Nephron (organoid): ENCODE results near the gene RHBDD2.
A peak's percentile ranks its signal among the peaks of the same experiment; 100 is the strongest.

Experiments
- H3K27ac Mint-ChIP-seq, 3 experiments: 2 replicates each; pipeline ENCODE4 v1.8.0; 2020; ENCODE audit warnings: mixed read lengths in 3 of 3, mild to moderate bottlenecking in 2 of 3, moderate library complexity in 1 of 3
- H3K27me3 Mint-ChIP-seq: 2 replicates; pipeline ENCODE4 v1.8.0; 2021; ENCODE audit warnings: low read depth, mild to moderate bottlenecking, moderate library complexity, mixed read lengths
- H3K36me3 Mint-ChIP-seq: 2 replicates; pipeline ENCODE4 v1.8.0; 2020; ENCODE audit warnings: low read depth, mixed read lengths
- H3K4me1 Mint-ChIP-seq: 2 replicates; pipeline ENCODE4 v1.8.0; 2020; ENCODE audit warnings: mixed read lengths
- H3K4me3 Mint-ChIP-seq, 3 experiments: 2 replicates each; pipeline ENCODE4 v1.8.0; 2020; ENCODE audit warnings: mild to moderate bottlenecking in 3 of 3, mixed read lengths in 3 of 3, moderate library complexity in 2 of 3
- H3K9me3 Mint-ChIP-seq: 2 replicates; pipeline ENCODE4 v1.8.0; 2020; ENCODE audit warnings: mixed read lengths
- TF ChIP-seq, protein P1 (sequence below), 3 experiments: fragments of 200-600 bp; sonication (generic); IDR thresholded peaks; one replicate each; pipeline ENCODE4 v1.5.0; 2021; ENCODE audit warnings: antibody characterized with exemption in 3 of 3; ENCODE audit not compliant: unreplicated experiment in 3 of 3

The RHBDD2 gene

DNA sequence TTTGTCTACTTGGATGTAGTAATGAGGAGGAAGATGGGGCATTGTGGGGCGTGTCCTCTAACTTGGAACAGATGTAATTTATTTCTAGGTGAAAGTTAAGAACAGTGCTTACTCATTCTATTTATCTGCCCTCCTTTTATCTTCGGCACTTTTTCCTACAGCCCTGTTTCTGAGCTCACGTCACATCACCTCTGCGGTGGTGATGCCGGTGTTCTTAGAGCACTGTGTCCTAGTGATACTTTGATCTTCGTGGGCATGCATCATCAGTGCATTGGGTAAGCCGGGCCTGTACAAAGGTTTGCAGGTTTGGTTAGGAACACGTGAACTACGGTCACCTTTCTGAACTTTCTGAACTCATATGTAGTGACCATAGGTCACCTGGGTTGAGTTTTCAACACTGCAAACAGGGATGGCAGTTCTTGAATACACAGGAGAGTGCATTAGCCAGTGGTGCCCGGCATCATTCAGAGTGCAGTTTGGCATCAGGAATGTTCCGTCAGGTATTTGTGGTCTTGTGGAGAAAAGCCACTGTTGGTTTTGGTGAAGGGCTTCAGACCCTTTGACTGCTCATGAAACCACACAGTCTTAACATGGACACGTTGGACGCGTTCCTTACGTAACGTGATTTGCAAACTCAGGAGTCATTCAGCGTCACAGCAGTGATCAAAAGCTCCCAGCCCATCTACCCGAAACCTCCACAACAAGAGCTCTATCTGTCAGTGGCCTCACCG is 41.8 kb downstream of the RHBDD2 start:
- Mint-ChIP-seq H3K27ac (no peak overlapping the region), H3K9me3 (no peaks in the 10 kb centered on the region), H3K27me3 (no peaks in the 10 kb centered on the region), H3K36me3 (peaks cover 2% of the 10 kb centered on the region), H3K4me3 (peak overlapping the region in 1 of 3 experiments; percentile 33), H3K4me1 (peaks cover 38% of the 10 kb centered on the region)
- TF ChIP-seq, protein P1, sequence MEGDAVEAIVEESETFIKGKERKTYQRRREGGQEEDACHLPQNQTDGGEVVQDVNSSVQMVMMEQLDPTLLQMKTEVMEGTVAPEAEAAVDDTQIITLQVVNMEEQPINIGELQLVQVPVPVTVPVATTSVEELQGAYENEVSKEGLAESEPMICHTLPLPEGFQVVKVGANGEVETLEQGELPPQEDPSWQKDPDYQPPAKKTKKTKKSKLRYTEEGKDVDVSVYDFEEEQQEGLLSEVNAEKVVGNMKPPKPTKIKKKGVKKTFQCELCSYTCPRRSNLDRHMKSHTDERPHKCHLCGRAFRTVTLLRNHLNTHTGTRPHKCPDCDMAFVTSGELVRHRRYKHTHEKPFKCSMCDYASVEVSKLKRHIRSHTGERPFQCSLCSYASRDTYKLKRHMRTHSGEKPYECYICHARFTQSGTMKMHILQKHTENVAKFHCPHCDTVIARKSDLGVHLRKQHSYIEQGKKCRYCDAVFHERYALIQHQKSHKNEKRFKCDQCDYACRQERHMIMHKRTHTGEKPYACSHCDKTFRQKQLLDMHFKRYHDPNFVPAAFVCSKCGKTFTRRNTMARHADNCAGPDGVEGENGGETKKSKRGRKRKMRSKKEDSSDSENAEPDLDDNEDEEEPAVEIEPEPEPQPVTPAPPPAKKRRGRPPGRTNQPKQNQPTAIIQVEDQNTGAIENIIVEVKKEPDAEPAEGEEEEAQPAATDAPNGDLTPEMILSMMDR (IDR thresholded peaks at IDR 0.05; ENCODE audit: unreplicated experiment in 3 of 3) = no peak

DNA sequence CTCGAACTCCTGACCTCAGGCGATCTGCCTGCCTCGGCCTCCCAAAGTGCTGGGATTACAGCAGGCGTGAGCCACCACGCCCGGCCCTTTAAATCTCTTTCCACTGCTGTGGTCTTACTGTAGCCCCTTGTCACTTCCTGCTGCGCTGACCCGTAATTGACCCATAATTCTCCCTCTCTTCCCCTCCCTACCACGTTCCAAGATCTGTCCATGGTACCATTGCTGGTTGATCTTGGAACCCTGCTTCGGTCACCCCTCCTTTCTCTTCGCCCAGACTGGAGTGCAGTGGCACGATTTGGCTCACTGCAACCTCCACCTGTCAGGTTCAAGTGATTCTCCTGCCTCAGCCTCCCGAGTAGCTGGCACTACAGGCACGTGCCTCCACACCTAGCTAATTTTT is 42.6 kb downstream of the RHBDD2 start:
- Mint-ChIP-seq H3K36me3 (peaks cover 7% of the 10 kb centered on the region), H3K27ac (no peak overlapping the region), H3K27me3 (no peaks in the 10 kb centered on the region), H3K9me3 (no peaks in the 10 kb centered on the region), H3K4me3 (peak overlapping the region in 1 of 3 experiments; percentile 8), H3K4me1 (peaks cover 32% of the 10 kb centered on the region)
- TF ChIP-seq, protein P1 (IDR thresholded peaks at IDR 0.05; ENCODE audit: unreplicated experiment in 3 of 3) = no peak

DNA sequence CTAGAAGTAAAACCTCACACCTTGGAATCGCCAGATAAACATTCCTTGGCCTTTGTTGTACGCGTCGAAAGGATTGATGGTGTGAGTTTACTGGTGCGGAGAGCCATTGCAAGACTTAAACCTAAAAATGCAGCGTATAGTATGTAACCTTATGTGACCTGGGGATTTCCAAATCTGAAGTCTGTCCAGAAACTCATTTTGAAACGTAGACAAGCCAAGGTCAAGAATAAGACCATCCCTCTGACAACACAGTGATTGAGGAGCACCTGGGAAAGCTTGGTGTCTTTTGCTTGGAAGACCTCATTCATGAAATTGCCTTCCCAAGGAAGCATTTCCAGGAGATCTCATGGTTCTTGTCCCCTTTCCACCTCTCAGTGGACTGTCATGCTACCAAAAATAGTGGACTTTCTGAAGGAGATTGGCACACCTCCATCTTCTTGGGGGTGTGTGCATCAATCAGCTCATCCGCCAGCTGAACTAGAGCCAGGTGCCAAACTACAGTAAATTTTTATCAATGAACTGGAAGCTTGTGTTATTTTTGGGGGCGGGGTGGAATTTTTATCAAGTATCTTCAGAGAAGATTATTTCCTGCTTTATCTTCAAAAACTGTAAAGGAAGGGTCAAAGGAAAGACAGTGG is 44.3 kb downstream of the RHBDD2 start:
- Mint-ChIP-seq H3K4me3 (no peak overlapping the region), H3K9me3 (no peaks in the 10 kb centered on the region), H3K27ac (peak overlapping the region in 2 of 3 experiments; percentile 72 to 82), H3K27me3 (no peaks in the 10 kb centered on the region), H3K4me1 (peaks cover 30% of the 10 kb centered on the region), H3K36me3 (peaks cover 7% of the 10 kb centered on the region)
- TF ChIP-seq, protein P1 (IDR thresholded peaks at IDR 0.05; ENCODE audit: unreplicated experiment in 3 of 3) = no peak

DNA sequence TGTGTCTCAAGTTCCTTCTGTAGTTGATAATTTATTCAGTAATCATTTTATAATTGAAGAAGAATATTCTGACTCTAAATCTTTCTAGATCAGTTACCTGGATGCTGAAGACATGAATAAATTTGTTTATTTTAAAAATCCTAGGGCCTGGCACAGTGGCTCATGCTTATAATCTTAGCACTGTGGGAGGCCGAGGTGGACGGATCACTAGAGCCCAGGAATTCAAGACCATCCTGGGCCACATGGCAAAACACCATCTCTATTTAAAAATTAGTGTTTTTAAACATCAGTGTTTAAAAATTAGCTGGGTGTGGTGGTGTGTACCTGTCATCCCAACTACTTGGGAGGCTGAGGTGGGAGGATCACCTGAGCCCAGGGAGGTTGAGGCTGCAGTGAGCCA is 45.4 kb downstream of the RHBDD2 start:
- Mint-ChIP-seq H3K4me3 (no peak overlapping the region), H3K9me3 (no peaks in the 10 kb centered on the region), H3K27ac (peak overlapping the region; percentile 82 to 89 (median 86)), H3K4me1 (peaks cover 30% of the 10 kb centered on the region), H3K36me3 (peaks cover 10% of the 10 kb centered on the region), H3K27me3 (no peaks in the 10 kb centered on the region)
- TF ChIP-seq, protein P1 (IDR thresholded peaks at IDR 0.05; ENCODE audit: unreplicated experiment in 3 of 3) = no peak

DNA sequence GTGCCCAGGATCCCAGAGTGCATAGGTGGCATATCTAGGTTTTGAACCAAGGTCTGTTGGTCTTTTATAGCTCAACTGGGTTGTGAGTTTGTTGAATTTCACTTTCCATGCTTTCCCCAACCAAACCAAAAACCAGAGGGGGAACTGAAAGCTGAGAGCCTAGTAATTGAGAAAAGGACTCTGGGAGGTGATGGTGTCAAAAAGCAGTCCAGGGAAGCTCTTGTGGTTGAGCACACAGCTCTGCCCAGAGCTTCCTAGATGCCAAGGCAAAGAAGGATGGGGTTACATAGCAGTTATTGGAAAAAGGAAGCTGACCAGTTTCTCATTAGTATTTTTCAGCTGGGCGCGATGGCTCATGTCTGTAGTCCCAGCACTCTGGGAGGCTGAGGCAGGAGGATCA is 46.1 kb downstream of the RHBDD2 start:
- H3K4me1 Mint-ChIP-seq = peaks cover 30% of the 10 kb centered on the region
- peaks cover 16% of the 10 kb centered on the region for H3K36me3 Mint-ChIP-seq
- no peaks in the 10 kb centered on the region for H3K9me3 Mint-ChIP-seq
- H3K4me3 Mint-ChIP-seq = no peak overlapping the region
- H3K27me3 Mint-ChIP-seq = no peaks in the 10 kb centered on the region
- H3K27ac Mint-ChIP-seq = peak overlapping the region in 2 of 3 experiments; percentile 38 to 52
- TF ChIP-seq, protein P1 (IDR thresholded peaks at IDR 0.05; ENCODE audit: unreplicated experiment in 3 of 3) = no peak
